VCaP (cell line): ENCODE results near the gene LCN10.

Experiments used
- H3K27ac ChIP-seq: fragments of 450-650 bp; 2 replicates; pipeline ENCODE4 v1.5.1; 2017
- CTCF ChIP-seq: fragments of 450-650 bp; conservative IDR thresholded peaks from 2 replicates; pipeline ENCODE4 v1.5.1; 2017; ENCODE audit warnings: mild to moderate bottlenecking, moderate library complexity

Gene LCN10

GRCh38 chr9:136713550-136713949 lies 29.2 kb downstream of the LCN10 start:
- peak overlapping the region; percentile 91 for H3K27ac ChIP-seq

GRCh38 chr9:136712690-136713544 lies 29.8 kb downstream of the LCN10 start:
- TF ChIP-seq CTCF, result no peak
- H3K27ac ChIP-seq, result peak overlapping the region; percentile 91

More at GRCh38 chr9:136713550-136713949, 29.2 kb downstream of the LCN10 start:
- no peak for TF ChIP-seq CTCF

- no peak for TF ChIP-seq CTCF
- peak within 1 kb of the TSS; percentile 91 for H3K27ac ChIP-seq
Observed at GRCh38 chr9:136711751-136712689, 30.7 kb downstream of the LCN10 start, which contains the start of gene DIPK1B. Gene DIPK1B, plus strand, starts transcription at chr9:136712572. Its CDS starts 94 bp downstream, at chr9:136712666.

- peak overlapping the region; percentile 91; the same call in 1 of the 2 replicates for H3K27ac ChIP-seq
Observed at GRCh38 chr9:136711219-136711648, 31.5 kb downstream of the LCN10 start.

- no peak overlapping the region for H3K27ac ChIP-seq
- TF ChIP-seq CTCF, result no peak
Observed at GRCh38 chr9:136710543-136710942, 32.2 kb downstream of the LCN10 start.

- H3K27ac ChIP-seq, result no peak overlapping the region
- TF ChIP-seq CTCF, result no peak
Observed at GRCh38 chr9:136709454-136710109, 33.2 kb downstream of the LCN10 start.

- H3K27ac ChIP-seq, result no peak overlapping the region
- TF ChIP-seq CTCF, result no peak
Observed at GRCh38 chr9:136707849-136708517, 34.8 kb downstream of the LCN10 start.
